ENCODE measurements around the gene UNC13A.
"Not testable (repeated sequence)": the region's sequence is repeated elsewhere in the genome, so short reads cannot be mapped to it uniquely, and the experiment has no call there.

GRCh38 chr19:17594296-17594695 is 93.9 kb downstream of the UNC13A start:
- TF ChIP-seq CTCF, POLR2A (IDR thresholded peaks at IDR 0.05): not testable (repeated sequence)
